ENCODE data around the gene TMEM238. TPM values are rescaled to one million over a fixed set of nuclear protein-coding genes. Genes with fewer than 3 reads are reported as not detected.

The TMEM238 gene
- polyA plus RNA-seq, 1 donor from 2014 or later: not detected

DNA sequence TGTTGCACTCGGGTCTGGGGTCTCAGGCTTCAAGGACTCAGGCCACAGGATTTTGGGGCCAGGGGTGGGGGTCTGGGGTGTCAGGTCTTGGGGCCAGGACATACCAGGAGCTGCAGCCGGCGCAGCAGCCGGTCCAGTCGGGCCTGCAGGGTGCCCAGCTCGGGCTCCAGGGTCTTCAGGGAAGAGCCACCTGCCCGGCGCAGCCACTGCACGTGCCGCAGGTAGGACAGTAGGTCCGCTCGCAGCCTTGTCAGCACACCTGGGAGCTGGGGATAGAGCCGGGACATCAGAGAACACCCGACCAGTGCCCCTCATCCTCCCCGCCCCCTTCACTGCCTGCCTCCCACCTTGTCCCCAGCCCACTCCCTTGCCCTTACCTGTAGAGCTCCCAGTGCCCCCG is 16.0 kb downstream of the TMEM238 start:
- H3F3A ChIP-seq (ENCODE audit: insufficient read depth, low read length, poor library complexity, severe bottlenecking): no peaks in the 10 kb centered on the region
- TF ChIP-seq MXI1 (conservative IDR thresholded peaks at IDR 0.05; ENCODE audit: poor library complexity, severe bottlenecking): no peak
- no peak for TF ChIP-seq EZH2 (IDR thresholded peaks at IDR 0.05; ENCODE audit: borderline replicate concordance, insufficient read depth, low read length, poor library complexity, severe bottlenecking)
- TF ChIP-seq POLR2AphosphoS5 (IDR thresholded peaks at IDR 0.05): no peak
- TF ChIP-seq, protein P1, sequence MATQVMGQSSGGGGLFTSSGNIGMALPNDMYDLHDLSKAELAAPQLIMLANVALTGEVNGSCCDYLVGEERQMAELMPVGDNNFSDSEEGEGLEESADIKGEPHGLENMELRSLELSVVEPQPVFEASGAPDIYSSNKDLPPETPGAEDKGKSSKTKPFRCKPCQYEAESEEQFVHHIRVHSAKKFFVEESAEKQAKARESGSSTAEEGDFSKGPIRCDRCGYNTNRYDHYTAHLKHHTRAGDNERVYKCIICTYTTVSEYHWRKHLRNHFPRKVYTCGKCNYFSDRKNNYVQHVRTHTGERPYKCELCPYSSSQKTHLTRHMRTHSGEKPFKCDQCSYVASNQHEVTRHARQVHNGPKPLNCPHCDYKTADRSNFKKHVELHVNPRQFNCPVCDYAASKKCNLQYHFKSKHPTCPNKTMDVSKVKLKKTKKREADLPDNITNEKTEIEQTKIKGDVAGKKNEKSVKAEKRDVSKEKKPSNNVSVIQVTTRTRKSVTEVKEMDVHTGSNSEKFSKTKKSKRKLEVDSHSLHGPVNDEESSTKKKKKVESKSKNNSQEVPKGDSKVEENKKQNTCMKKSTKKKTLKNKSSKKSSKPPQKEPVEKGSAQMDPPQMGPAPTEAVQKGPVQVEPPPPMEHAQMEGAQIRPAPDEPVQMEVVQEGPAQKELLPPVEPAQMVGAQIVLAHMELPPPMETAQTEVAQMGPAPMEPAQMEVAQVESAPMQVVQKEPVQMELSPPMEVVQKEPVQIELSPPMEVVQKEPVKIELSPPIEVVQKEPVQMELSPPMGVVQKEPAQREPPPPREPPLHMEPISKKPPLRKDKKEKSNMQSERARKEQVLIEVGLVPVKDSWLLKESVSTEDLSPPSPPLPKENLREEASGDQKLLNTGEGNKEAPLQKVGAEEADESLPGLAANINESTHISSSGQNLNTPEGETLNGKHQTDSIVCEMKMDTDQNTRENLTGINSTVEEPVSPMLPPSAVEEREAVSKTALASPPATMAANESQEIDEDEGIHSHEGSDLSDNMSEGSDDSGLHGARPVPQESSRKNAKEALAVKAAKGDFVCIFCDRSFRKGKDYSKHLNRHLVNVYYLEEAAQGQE (IDR thresholded peaks at IDR 0.05; ENCODE audit: borderline replicate concordance): no peak
- H3K9me3 ChIP-seq (ENCODE audit: low read length): no peaks in the 10 kb centered on the region
- no peak overlapping the region for H3K9ac ChIP-seq (ENCODE audit: low read length)
- H3K79me2 ChIP-seq (replicated peaks; ENCODE audit: insufficient read depth, low read length): no peaks in the 10 kb centered on the region
- H3K27ac ChIP-seq (ENCODE audit: low read length): no peak overlapping the region
- H4K20me1 ChIP-seq (ENCODE audit: insufficient read depth): no peaks in the 10 kb centered on the region
- H3K9me2 ChIP-seq (ENCODE audit: insufficient read depth, low read length): no peaks in the 10 kb centered on the region
- H2AFZ ChIP-seq (ENCODE audit: low read depth, low read length): no peak overlapping the region
- no peaks in the 10 kb centered on the region for H3K36me3 ChIP-seq (ENCODE audit: insufficient read depth, low read length)
- H3K4me2 ChIP-seq (ENCODE audit: low read length): no peak overlapping the region
- H3K4me3 ChIP-seq (ENCODE audit: low read length): no peak overlapping the region
- peaks cover 35% of the 10 kb centered on the region for H3K27me3 ChIP-seq (ENCODE audit: insufficient read depth, low read depth, low read length)

- Histone ChIP-seq H2AFZ (ENCODE audit: low read depth, low read length) (no peak overlapping the region), H3K9me2 (ENCODE audit: insufficient read depth, low read length) (no peaks in the 10 kb centered on the region), H3K9ac (ENCODE audit: low read length) (no peak overlapping the region), H3K79me2 (replicated peaks; ENCODE audit: insufficient read depth, low read length) (no peaks in the 10 kb centered on the region), H3K9me3 (ENCODE audit: low read length) (no peaks in the 10 kb centered on the region), H3K27ac (ENCODE audit: low read length) (no peak overlapping the region), H3K27me3 (ENCODE audit: insufficient read depth, low read depth, low read length) (peaks cover 35% of the 10 kb centered on the region), H3F3A (ENCODE audit: insufficient read depth, low read length, poor library complexity, severe bottlenecking) (no peaks in the 10 kb centered on the region), H4K20me1 (ENCODE audit: insufficient read depth) (no peaks in the 10 kb centered on the region), H3K4me2 (ENCODE audit: low read length) (no peak overlapping the region), H3K4me3 (ENCODE audit: low read length) (no peak overlapping the region), H3K36me3 (ENCODE audit: insufficient read depth, low read length) (no peaks in the 10 kb centered on the region)
- no peak for TF ChIP-seq EP300 (conservative IDR thresholded peaks at IDR 0.05; ENCODE audit: poor library complexity, severe bottlenecking)
- TF ChIP-seq SMC3 (conservative IDR thresholded peaks at IDR 0.05; ENCODE audit: poor library complexity): no peak
- no peak for TF ChIP-seq TAF1 (IDR thresholded peaks at IDR 0.05; ENCODE audit: low read depth)
- TF ChIP-seq RAD21 (conservative IDR thresholded peaks at IDR 0.05): no peak
- TF ChIP-seq, protein P1 (IDR thresholded peaks at IDR 0.05; ENCODE audit: borderline replicate concordance): no peak
- no peak for TF ChIP-seq MXI1 (conservative IDR thresholded peaks at IDR 0.05; ENCODE audit: poor library complexity, severe bottlenecking)
- TF ChIP-seq, protein P2, sequence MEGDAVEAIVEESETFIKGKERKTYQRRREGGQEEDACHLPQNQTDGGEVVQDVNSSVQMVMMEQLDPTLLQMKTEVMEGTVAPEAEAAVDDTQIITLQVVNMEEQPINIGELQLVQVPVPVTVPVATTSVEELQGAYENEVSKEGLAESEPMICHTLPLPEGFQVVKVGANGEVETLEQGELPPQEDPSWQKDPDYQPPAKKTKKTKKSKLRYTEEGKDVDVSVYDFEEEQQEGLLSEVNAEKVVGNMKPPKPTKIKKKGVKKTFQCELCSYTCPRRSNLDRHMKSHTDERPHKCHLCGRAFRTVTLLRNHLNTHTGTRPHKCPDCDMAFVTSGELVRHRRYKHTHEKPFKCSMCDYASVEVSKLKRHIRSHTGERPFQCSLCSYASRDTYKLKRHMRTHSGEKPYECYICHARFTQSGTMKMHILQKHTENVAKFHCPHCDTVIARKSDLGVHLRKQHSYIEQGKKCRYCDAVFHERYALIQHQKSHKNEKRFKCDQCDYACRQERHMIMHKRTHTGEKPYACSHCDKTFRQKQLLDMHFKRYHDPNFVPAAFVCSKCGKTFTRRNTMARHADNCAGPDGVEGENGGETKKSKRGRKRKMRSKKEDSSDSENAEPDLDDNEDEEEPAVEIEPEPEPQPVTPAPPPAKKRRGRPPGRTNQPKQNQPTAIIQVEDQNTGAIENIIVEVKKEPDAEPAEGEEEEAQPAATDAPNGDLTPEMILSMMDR (IDR thresholded peaks at IDR 0.05; ENCODE audit: poor library complexity, severe bottlenecking): no peak
- TF ChIP-seq EZH2 (IDR thresholded peaks at IDR 0.05; ENCODE audit: borderline replicate concordance, insufficient read depth, low read length, poor library complexity, severe bottlenecking): no peak
- TF ChIP-seq POLR2AphosphoS5 (IDR thresholded peaks at IDR 0.05): no peak
Measured at GRCh38 chr19:55366790-55367189, 17.3 kb downstream of the TMEM238 start.

Measured in neural cell (in vitro differentiated cells).